Upper lobe of left lung (tissue), 6 donors: ENCODE data around the gene TMEM184B. TPM values are rescaled to one million over a fixed set of nuclear protein-coding genes. Genes with fewer than 3 reads are reported as not detected.

Experiments
- ATAC-seq, 2 donors: fragments of 200-7000 bp; cut with Tn5 transposase; one replicate each; pipeline ENCODE4 v1.9.1; 2022; ENCODE audit warnings: mild to moderate bottlenecking in 2 of 2, moderate library complexity in 2 of 2; ENCODE audit not compliant: low FRiP score in 2 of 2
- DNase-seq, 2 donors: peaks; one replicate each; pipeline ENCODE4 v3.0.0-alpha.2; 2019 to 2020
- H3K27ac ChIP-seq, 4 donors: fragments of 200-600 bp; sonication (generic); one replicate each; pipeline ENCODE4 v1.5.1; 2016 to 2019
- H3K27me3 ChIP-seq, 4 donors: fragments of 200-600 bp; sonication (generic); one replicate each; pipeline ENCODE4 v1.5.1; 2017 to 2019
- H3K36me3 ChIP-seq, 4 donors: fragments of 200-600 bp; sonication (generic); one replicate each; pipeline ENCODE4 v1.5.1; 2016 to 2019
- H3K4me1 ChIP-seq, 4 donors: fragments of 200-600 bp; sonication (generic); one replicate each; pipeline ENCODE4 v1.5.1; 2018 to 2019
- H3K4me3 ChIP-seq, 4 donors: fragments of 200-600 bp; sonication (generic); one replicate each; pipeline ENCODE4 v1.5.1; 2017 to 2019; ENCODE audit warnings: mild to moderate bottlenecking in 2 of 4, moderate library complexity in 1 of 4
- H3K9me3 ChIP-seq, 4 donors: fragments of 200-600 bp; sonication (generic); one replicate each; pipeline ENCODE4 v1.5.1; 2018 to 2019
- EP300 ChIP-seq, 4 donors: sonication (generic); formaldehyde crosslinking; IDR thresholded peaks; one replicate each; pipeline ENCODE4 v1.5.1; 2017; ENCODE audit warnings: antibody characterized with exemption in 4 of 4, control low read depth in 2 of 4
- POLR2A ChIP-seq, 4 donors: fragments of 450-650 bp; IDR thresholded peaks; one replicate each; pipeline ENCODE4 v1.5.1; 2016 to 2017; ENCODE audit warnings: antibody characterized with exemption in 4 of 4, mild to moderate bottlenecking in 2 of 4
- POLR2AphosphoS5 ChIP-seq, 2 donors: sonication (generic); formaldehyde crosslinking; IDR thresholded peaks; one replicate each; pipeline ENCODE4 v1.5.1; 2017; ENCODE audit warnings: antibody characterized with exemption in 2 of 2
- WGBS, 2 donors: methylation state at CpG; one replicate each; pipeline ENCODE4 v1.1.5; 2017 to 2018; 5-methylcytosine and 5-hydroxymethylcytosine counted together
- total RNA-seq, 6 donors: library from RNA; depleted of rRNA in 4 of 6; stranded (reverse); fragments of >200 nt in 4 of 6; gene quantifications; one replicate each; pipeline versions ENCODE4 v1.1.0 to v1.2.1, GENCODE V29; 2016 to 2021
- TF ChIP-seq, protein P1 (sequence below), 6 experiments: fragments of 450-650 bp in 4 of 6; fragments of 200-600 bp in 2 of 6; sonication (generic) in 2 of 6; IDR thresholded peaks; one replicate each; pipeline ENCODE4 v1.5.1; 2016 to 2019; ENCODE audit warnings: antibody characterized with exemption in 6 of 6
- donor health status: DM: no; HTN: no; CAD: no; lungs with moderate emphysema.
- donor health status: DM: no; HTN: yes; CAD: no; lungs with severe emphysema.

Gene TMEM184B
- total RNA-seq, 6 donors from 2014 or later, result 47.5 to 141 (median 72.1) TPM

DNA sequence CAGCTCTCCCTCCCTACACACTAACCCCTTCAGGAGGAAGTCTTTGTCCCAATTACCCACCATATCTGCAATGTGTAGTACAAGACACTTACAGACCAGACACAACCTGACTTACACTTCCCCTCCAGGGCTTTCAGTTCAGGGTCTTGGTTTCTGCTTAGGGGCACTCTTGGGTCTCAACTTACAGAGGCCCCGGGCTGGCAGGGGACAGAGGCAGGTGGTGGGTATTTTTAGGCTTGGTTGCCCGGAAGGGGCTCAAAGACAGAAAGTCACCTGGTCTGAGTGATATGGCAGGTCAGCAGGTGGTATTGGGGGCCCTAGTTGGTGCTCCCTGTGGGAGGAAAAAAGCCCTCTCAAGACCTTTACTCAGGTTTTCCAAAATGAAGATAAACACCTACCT is 3.4 kb upstream of the TMEM184B start:
- no peaks in the 10 kb centered on the region for H3K9me3 ChIP-seq
- H3K36me3 ChIP-seq, result no peaks in the 10 kb centered on the region
- no peak overlapping the region for H3K4me3 ChIP-seq
- TF ChIP-seq POLR2AphosphoS5 (IDR thresholded peaks at IDR 0.05), result no peak
- TF ChIP-seq, protein P1, sequence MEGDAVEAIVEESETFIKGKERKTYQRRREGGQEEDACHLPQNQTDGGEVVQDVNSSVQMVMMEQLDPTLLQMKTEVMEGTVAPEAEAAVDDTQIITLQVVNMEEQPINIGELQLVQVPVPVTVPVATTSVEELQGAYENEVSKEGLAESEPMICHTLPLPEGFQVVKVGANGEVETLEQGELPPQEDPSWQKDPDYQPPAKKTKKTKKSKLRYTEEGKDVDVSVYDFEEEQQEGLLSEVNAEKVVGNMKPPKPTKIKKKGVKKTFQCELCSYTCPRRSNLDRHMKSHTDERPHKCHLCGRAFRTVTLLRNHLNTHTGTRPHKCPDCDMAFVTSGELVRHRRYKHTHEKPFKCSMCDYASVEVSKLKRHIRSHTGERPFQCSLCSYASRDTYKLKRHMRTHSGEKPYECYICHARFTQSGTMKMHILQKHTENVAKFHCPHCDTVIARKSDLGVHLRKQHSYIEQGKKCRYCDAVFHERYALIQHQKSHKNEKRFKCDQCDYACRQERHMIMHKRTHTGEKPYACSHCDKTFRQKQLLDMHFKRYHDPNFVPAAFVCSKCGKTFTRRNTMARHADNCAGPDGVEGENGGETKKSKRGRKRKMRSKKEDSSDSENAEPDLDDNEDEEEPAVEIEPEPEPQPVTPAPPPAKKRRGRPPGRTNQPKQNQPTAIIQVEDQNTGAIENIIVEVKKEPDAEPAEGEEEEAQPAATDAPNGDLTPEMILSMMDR (IDR thresholded peaks at IDR 0.05), result no peak
- TF ChIP-seq EP300 (IDR thresholded peaks at IDR 0.05), result no peak
- TF ChIP-seq POLR2A (IDR thresholded peaks at IDR 0.05), result no peak
- 74% methylated on average over 2 of the region's 2 CpGs; no CpG with 5 or more reads in 1 of the 2 donors for whole genome bisulfite sequencing, 2 donors
- no peak for DNase-seq
- H3K4me1 ChIP-seq, result peaks cover 15 to 21% (median 17%) of the 10 kb centered on the region in 4 donors
- H3K27ac ChIP-seq, result no peak overlapping the region
- no peak for ATAC-seq
- H3K27me3 ChIP-seq, result no peaks in the 10 kb centered on the region

DNA sequence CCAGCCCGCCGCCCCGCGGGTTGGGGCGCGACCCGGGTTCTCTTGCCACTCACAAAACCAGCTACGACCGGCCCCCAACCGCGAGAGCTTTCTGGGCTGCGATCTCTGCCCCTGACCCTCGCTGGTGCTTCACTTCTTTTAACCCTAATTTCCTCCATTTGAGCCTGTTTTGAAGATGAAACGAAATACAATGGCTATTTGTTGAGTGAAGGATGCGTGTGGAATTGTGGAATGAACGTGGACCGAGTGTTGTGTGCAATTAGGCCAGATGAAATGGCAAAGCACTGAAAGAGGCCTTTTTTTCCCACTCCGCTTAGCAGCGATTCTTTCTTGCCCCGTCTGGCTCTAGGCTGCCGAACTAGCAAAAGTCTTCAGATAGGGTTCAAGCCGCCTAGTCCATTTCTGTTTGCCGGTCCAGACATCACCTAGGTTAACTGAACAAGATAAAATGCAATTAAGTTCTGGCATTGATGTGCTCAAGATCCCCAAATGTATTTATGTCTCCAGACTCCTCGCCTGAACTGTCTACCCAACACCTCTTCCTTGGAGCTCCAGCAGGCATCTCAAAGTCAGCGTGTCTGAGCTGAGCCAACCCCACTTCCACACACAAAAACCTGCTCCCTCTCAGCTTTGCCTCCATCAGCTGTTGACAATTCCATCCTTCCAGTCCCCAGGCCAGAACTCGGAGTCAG is 471 bp upstream of the TMEM184B start:
- WGBS, 2 donors, result 16 to 27% methylated on average over 18 to 26 of the region's 26 CpGs
- Histone ChIP-seq H3K4me3 (peak overlapping the region; percentile 11 to 98 (median 83)), H3K36me3 (peaks cover 0 to 6% (median 0%) of the 10 kb centered on the region in 4 donors), H3K27ac (peak overlapping the region; percentile 92 to 96 (median 94)), H3K9me3 (no peaks in the 10 kb centered on the region), H3K4me1 (peaks cover 34 to 49% (median 37%) of the 10 kb centered on the region in 4 donors), H3K27me3 (no peaks in the 10 kb centered on the region)
- ATAC-seq (peak in 1 of 2 donors; percentile 18), DNase-seq (no peak)
- TF ChIP-seq EP300 (IDR thresholded peaks at IDR 0.05) (no peak), POLR2A (IDR thresholded peaks at IDR 0.05) (no peak), POLR2AphosphoS5 (IDR thresholded peaks at IDR 0.05) (no peak)
- TF ChIP-seq, protein P1 (IDR thresholded peaks at IDR 0.05), result no peak

DNA sequence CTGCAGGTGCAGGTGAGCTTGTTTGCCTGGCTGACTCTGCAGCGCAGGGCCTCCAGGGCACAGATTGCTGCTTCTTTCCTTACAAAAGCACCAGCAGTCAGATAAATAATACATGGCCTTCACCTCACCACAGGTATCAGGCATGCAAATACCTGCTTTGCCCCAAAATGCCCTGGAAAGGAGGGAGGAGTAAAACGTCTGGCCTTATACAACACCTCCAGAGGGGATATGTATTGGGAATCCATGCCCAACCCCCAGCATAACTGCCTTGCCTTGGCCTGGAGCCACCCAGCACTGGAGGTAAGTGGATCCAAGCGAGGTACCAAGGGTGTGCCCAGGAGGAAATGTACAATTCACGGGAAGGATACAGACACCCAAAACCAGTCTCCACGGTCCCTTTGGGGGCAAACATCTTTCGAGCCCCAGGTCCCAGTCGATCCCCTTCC is 860 bp downstream of the TMEM184B start:
- WGBS, 2 donors, result 16 to 30% methylated on average over 2 to 7 of the region's 7 CpGs
- no peaks in the 10 kb centered on the region for H3K27me3 ChIP-seq
- H3K4me3 ChIP-seq, result peak overlapping the region; percentile 73 to 99 (median 96)
- peak overlapping the region; percentile 92 to 96 (median 94) for H3K27ac ChIP-seq
- ATAC-seq, result peak; percentile 5 to 49
- peaks cover 0 to 6% (median 0%) of the 10 kb centered on the region in 4 donors for H3K36me3 ChIP-seq
- DNase-seq, result peak in 1 of 2 donors; percentile 74
- TF ChIP-seq POLR2AphosphoS5 (IDR thresholded peaks at IDR 0.05) (no peak), POLR2A (IDR thresholded peaks at IDR 0.05) (no peak), EP300 (IDR thresholded peaks at IDR 0.05) (no peak)
- TF ChIP-seq, protein P1 (IDR thresholded peaks at IDR 0.05), result no peak
- H3K4me1 ChIP-seq, result peaks cover 47 to 60% (median 49%) of the 10 kb centered on the region in 4 donors
- H3K9me3 ChIP-seq, result no peaks in the 10 kb centered on the region

DNA sequence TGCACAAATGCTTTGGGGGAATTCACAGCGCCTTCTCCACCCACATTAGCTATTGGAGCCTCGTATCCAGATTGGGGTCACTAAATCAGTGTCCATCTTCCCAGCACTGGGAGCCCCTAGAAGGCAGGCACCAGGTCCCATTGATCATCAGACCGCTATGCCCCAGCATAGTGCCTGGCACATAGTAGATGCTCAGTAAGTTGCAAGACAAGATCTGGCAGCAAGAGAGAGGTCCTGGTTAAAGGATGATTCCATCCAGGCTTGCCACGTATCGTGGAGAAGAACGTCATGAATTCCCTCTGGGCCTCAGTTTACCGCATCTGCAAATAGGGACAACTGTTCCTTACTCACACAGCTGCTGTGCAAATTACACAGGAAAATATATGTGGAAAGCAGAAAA is 1.7 kb downstream of the TMEM184B start:
- Histone ChIP-seq H3K4me1 (peaks cover 56 to 68% (median 57%) of the 10 kb centered on the region in 4 donors), H3K9me3 (no peaks in the 10 kb centered on the region), H3K36me3 (peaks cover 0 to 6% (median 0%) of the 10 kb centered on the region in 4 donors), H3K27me3 (no peaks in the 10 kb centered on the region), H3K4me3 (peak overlapping the region in 1 of 4 donors; percentile 98), H3K27ac (peak overlapping the region; percentile 30 to 96 (median 74))
- DNase-seq, result no peak
- no peak for ATAC-seq
- TF ChIP-seq, protein P1 (IDR thresholded peaks at IDR 0.05), result no peak
- no peak for TF ChIP-seq EP300 (IDR thresholded peaks at IDR 0.05)
- no peak for TF ChIP-seq POLR2AphosphoS5 (IDR thresholded peaks at IDR 0.05)
- TF ChIP-seq POLR2A (IDR thresholded peaks at IDR 0.05), result no peak
- 81 to 91% methylated on average over 6 to 7 of the region's 7 CpGs for WGBS, 2 donors
